T-helper 1 cell (primary cell): ENCODE measurements around the gene TFIP11.
"Not testable (repeated sequence)": the region's sequence is repeated elsewhere in the genome, so short reads cannot be mapped to it uniquely, and the experiment has no call there.

ENCODE experiments used
- DNase-seq, 5 donors: peaks; one replicate each; pipeline ENCODE4 v3.0.0-alpha.2; 2012 to 2020

The TFIP11 gene

GRCh38 chr22:26540119-26540518 lies 27.8 kb upstream of the TFIP11 start:
- DNase-seq, result no peak

GRCh38 chr22:26536762-26537134 lies 24.5 kb upstream of the TFIP11 start:
- DNase-seq, result no peak

- DNase-seq, result no peak
These were observed 23.9 kb upstream of the TFIP11 start for GRCh38 chr22:26536056-26536761.

DNA sequence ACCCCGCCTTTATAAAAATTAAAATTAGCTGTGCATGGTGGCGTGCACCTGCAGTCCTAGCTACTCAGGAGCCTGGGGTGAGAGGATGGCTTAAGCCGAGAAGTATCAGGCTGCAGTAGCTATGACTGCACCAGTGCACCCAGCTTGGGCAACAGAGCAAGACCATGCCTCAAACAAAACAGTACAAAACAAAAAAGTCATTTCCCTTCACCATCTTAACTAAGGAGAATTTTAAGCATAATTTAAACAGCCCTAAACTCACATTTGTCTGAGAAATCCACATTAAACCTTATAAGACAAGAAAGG lies 23.3 kb upstream of the TFIP11 start:
- no peak for DNase-seq

DNA sequence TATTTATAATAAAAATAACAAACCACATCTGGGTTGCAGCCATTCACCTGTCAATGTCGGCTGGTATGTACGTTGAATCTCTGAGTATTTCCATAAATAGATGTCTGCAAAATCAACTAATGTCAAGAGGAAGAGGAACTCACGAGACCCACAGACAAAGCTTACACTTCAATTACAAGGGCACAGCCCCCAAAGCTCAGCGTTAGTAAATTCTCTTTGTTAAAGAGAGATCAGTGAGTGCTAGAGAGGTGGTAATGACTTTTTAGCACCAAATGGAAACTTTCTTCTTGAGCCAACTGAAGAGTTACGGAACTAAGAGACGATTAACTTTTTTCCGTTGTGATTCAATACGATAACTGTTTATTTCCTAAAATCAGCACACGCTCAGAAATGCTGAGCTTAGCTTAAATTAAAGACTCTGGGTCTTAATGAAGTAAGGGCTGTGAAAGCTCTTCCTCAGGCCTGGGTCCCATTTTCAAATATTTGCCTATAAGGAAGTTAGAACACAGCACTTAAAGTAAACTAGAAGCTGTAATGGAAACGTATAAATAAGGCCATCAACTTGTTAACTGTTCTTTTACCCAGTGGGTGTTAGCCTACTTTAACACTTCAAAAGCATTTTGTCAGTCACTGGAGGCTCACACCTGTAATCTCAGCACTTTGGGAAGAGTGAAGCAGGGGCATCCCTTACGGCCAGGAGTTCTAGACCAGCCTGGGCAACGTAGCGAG lies 22.8 kb upstream of the TFIP11 start:
- DNase-seq, result no peak

- DNase-seq, result no peak
These were observed 22.0 kb upstream of the TFIP11 start for GRCh38 chr22:26534171-26534855.

DNA sequence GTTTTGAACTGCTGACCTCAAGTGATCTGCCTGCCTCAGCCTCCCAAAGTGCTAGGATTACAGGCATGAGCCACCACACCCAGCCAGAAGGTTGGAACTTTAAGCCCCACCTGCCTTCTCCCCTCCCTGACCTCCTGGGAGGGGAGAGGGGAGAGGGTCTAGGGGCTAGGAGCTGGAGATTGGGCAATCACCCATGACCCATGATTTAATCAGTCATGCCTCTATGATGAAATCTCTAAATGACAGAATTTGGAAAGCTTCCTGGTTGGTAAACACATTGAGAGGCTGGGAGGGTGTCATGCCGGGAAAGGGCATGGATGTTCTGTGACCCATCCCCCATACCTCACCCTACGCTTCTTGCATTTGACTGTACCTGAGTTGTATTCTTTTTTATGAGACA lies 17.1 kb upstream of the TFIP11 start:
- DNase-seq, result no peak

GRCh38 chr22:26528518-26528917 lies 16.2 kb upstream of the TFIP11 start:
- DNase-seq, result not testable (repeated sequence)

- no peak for DNase-seq
These were observed 15.5 kb upstream of the TFIP11 start for GRCh38 chr22:26527574-26528465.

GRCh38 chr22:26527167-26527566 lies 14.9 kb upstream of the TFIP11 start:
- no peak for DNase-seq

- DNase-seq, result no peak
These were observed 13.8 kb upstream of the TFIP11 start for GRCh38 chr22:26525946-26526564.

GRCh38 chr22:26524870-26525269 lies 12.6 kb upstream of the TFIP11 start:
- no peak for DNase-seq

DNA sequence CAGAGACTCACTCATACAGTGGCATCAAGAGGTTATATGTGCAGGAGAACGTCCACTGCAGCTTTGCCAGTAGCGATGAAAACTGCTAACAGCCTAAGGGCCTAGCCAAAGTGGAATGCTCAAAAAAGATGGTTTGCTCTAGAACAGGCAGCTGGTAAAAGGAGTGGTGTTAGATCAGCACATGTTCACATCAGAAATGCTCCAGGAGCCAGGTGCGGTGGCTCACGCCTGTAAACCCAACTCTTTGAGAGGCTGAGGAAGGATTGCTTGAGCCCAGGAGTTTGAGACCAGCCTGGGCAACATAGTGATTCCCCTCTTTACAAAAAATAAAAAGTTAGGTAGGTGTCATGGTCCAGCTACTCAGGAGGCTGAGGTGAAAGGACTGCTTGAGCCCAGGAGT lies 10.3 kb upstream of the TFIP11 start:
- DNase-seq, result no peak

DNA sequence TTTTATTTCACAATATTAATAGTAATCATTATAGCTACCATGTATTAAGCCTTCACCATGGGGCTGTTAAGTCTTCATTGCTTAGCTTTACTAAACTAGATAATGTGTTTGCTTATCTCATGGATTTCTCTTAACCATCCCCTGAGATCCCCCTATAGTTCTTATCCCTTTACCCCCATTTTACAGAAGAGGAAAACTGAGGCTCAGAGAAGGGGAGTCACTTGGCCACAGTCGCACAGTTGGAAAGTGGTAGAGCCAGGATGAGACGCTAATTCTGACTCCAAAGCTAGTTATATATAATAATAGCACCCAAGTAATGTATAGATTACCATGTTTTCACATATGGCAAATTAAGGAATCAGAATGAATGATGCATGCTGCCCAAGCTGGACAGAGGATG lies 9.7 kb upstream of the TFIP11 start:
- DNase-seq, result no peak

DNA sequence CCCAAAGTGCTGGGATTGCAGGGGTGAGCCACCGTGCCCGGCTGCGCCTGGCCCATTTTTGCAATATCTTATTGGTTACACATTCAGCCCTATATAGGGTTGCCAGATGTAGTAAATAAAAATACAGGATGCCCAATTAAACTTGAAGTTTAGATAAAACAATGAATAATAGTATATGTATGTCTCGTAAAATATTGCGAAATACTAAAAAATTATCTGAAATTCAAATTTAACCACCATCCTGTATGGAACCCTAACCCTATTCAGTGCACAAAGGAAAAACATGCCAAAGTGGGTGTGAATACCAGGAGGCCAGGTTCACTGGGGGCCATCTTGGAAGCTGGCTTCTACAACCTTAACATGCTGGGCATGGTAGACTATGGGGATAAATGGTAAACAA lies 5.2 kb upstream of the TFIP11 start:
- DNase-seq, result no peak

DNA sequence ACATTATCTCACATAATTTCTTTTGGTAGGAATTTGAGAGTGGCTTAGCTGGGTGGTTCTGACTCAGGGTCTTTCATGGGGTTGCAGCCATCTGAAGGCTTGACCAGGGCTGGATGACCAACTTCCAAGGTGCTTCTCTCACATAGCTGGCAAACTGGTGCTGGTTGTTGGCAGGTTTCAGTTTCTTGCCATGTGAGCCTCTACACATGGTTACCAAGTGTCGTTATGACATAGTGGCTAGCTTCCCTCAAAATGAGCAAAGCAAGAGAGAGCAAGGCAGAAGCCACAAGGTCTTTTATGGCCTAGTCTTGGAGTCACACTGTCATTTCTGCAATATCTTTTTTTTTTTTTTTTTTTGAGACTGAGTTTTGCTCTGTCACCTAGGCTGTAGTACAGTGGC lies 4.2 kb upstream of the TFIP11 start:
- DNase-seq, result no peak

DNA sequence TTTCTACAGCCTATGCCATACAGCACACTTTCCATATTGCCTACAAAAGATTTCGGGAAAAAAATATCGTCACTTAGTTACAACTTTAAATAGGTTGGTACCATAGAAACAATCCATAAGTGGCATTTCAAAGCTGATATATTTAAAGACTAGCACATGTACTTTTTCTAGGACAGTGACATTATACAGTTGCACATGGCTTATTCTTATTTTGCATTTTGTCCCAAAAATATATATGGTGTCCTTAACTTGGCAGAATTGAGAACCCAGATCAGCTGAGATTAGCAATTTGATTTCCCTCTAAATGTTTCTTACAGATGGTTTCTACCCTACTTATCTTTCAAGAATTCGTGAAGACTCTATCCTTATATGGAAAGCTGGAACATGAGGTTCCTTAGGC lies 3.7 kb upstream of the TFIP11 start:
- DNase-seq, result no peak

DNA sequence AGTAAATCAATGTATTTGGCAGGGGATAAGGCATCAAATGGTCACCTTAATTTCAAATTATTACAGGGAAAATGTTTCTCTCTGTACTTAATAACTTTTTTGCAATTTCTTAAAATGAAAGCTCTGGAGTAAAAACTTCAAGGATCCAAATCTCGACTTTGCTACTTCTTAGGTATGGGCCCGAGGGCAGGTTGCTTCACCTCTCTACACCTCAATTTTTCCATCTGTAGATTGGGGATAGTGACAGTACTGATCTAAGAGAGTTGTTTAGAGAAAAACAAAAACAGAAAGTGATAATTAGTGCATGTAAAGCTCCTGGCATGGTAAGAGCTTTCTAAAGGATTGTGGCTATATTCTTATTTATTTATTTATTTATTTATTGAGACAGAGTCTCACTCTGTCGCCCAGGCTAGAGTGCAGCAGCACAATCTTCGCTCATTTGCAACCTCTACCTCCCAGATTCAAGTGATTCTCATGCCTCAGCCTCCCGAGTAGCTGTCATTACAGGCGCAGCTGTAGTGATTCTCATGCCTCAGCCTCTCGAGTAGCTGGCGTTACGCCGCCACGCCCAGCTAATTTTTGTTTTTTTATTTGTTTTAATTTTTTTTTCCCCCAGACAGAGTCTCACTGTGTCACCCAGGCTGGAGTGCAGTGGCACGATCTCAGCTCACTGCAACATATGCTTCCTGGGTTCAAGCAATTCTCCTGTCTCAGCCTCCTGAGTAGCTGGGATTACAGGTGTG lies 2.3 kb upstream of the TFIP11 start:
- no peak for DNase-seq

- no peak for DNase-seq
These were observed 1.6 kb upstream of the TFIP11 start for GRCh38 chr22:26513838-26514237.

GRCh38 chr22:26508148-26508547 lies 4.1 kb downstream of the TFIP11 start:
- no peak for DNase-seq

GRCh38 chr22:26503758-26504157 lies 8.5 kb downstream of the TFIP11 start:
- no peak for DNase-seq
